HG02763 (cell line): ENCODE measurements around the gene SCRN1.

Source experiments
- ATAC-seq: cut with Tn5 transposase; IDR thresholded peaks from one replicate; pipeline ENCODE4 v1.9.1; 2021; ENCODE audit warnings: mild to moderate bottlenecking, moderate library complexity; ENCODE audit not compliant: unreplicated experiment

SCRN1 gene

DNA sequence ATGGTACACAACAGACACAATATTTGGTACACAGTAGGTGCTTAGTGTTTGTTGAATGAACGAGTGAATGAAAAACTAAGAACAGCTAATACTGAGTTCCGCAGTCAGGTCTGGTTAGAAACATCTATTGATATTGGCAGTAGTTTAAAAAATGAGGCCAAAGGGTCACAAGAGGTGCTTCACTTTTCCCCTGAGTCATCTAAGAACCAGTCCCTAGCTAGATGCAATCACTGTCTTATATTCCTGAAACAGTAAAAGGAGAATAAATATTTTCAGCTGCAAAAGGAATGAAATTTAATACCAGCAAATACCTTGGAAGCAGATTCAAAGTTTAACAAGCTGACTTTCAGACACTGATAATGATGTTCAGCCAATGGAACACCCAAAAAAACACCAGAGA lies 54.5 kb downstream of the SCRN1 start:
- ATAC-seq = no peak

GRCh38 chr7:29929018-29929807 lies 60.4 kb downstream of the SCRN1 start:
- ATAC-seq = no peak

- ATAC-seq = no peak
Observed at GRCh38 chr7:29926741-29927140, 62.9 kb downstream of the SCRN1 start.

DNA sequence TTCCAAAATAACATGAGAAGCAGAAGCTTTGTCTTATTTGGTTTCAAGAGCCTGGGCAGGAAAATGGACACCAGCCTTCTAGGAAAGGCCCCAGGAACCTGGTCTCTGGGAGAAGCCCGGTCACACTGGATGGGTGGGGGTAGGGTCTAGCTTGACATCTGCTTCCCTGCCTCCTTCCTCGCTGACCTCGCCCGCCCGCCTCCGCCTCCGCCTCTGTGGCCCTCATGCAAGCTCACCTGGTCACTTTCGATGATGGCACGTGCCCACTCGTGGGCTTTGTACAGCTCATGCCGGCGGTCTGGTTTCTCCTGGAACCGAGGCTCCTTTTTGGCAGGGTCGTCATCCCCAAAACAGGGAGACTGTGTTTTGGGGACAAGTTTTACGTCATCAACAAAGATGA lies 63.4 kb downstream of the SCRN1 start:
- no peak for ATAC-seq

DNA sequence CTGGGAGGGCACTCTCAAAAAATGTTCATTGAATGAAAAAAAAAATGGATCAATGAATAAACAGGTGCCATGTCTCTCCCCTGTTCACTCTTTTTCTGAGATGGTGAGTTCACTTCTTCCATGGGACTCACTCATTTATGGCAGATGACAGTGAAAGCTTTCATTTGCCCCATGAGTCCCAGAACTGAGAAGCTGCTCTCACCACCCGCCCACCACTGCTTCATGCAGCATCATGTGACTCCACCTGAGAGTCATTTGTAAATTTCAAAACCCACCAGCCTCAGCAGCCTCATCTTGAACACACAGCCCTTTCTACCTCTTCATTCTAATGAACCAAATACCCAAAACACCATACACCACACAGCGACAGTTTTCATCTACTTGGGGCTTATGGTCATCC lies 64.9 kb downstream of the SCRN1 start:
- ATAC-seq = no peak

- no peak for ATAC-seq
Observed at GRCh38 chr7:29924006-29924405, 65.6 kb downstream of the SCRN1 start.

DNA sequence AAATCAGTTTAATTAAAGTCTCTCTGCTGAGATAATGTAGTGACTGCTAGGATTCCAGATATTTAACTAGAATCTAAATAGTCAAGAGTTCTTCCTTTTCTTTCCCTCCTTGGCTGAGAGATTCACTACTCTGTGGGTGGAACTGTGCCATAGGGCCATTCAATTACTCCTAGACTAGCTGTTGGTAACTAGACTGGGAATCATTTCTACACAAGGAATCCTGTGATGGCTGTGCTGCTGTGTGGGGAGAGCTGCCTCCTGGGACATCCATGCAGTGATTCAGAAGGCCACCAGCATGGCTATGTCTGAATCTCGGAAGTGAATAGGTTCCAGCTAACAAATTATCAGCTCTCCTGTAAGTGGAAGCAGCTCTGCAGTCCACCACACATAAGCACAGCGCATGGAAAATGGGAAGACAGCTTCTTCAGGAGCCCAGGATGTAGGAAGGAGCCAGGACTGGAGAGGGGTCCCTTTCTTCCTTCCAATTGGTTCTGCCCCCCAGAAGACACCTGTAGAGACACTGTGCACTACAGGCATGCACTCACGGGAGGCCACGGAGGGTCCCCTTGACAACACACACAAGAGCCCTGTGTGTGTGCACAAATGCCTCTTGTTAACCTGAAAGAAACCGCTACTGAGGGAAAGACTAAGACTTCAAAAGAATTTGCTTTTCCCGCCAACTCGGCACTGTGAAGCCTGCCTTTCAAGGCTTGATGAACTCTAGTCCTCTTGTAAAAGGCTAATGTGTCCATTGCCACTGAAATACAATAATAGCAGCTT lies 66.5 kb downstream of the SCRN1 start:
- ATAC-seq = no peak

GRCh38 chr7:29921404-29922010 lies 68.1 kb downstream of the SCRN1 start:
- peak; percentile 71 for ATAC-seq

GRCh38 chr7:29920491-29920890 lies 69.1 kb downstream of the SCRN1 start:
- no peak for ATAC-seq

DNA sequence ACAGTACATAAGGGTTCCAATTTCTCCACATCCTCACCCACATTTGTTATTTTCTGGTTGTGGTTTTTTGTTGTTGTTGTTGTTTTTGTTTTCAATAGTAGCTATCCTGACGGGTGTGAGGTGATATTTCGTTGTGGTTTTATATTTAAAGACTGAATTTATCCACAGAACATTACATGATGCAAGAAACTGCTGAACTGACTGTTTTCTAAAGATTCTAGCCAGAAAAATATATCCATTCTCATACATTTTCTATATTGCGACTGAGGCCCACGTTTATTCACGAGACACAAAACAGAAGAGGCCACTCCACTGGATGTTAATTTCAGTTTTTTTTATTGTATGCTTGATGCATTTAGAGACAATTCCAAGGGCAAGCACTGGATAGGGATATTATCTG lies 69.8 kb downstream of the SCRN1 start:
- no peak for ATAC-seq

GRCh38 chr7:29918850-29919249 lies 70.8 kb downstream of the SCRN1 start:
- ATAC-seq = no peak

GRCh38 chr7:29917641-29918040 lies 72.0 kb downstream of the SCRN1 start:
- ATAC-seq = no peak

GRCh38 chr7:29915481-29916215 lies 74.0 kb downstream of the SCRN1 start:
- no peak for ATAC-seq

- no peak for ATAC-seq
Observed at GRCh38 chr7:29914180-29914579, 75.4 kb downstream of the SCRN1 start.

DNA sequence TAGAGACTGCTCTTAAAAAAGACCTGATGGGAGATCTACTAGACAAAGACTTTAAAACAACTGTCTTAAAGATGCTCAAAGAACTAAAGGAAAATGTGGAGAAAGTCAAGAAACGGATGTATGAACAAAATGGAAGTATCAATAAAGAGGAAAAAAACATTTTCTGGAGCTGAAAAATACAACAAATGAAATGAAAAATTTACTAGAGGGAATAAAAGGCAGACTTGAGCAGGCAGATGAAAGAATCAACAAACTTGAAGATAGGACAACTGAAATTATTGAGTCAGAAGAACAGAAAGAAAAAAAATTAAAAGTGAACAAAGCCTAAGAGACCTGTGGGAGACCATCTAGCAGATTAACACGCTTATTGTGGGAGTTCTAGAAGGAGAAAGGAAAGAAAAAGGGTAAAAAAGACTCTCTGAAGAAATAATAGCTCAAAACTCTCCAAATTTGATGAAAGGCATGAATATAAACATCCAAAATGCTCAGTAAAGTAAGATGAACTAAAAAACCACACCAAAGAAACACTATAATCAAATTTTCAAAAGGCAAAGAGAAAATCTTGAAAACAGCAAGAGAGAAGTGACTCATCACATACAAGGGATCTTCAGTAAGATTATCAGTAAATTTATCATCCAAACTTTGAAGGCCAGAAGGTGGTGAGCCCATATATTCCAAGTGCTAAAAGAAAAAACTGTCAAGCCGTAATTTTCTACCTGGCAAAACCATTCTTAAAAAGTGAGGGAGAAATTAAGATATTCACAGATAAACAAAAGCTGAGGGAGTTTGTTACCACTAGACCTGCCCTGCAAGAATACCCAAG lies 83.2 kb downstream of the SCRN1 start:
- no peak for ATAC-seq

DNA sequence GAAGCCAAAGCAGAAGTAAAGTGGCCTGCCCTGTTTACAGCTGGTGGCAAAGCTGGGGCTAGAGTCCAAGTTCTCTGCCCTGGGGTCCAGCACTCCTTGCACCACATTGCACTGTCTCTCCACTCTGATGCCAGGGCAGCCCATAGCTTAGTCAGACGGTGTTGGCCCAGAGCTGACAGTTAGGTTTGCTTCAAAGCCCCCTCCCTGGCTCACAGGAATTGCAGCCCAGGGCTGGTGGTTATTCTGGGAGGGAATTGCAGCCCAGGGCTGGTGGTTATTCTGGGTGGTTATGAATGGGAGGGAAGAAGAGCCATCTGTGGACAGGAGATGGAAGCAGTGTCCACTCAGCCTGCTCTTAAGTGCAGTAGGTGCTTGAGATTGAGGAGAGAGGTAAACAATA lies 88.9 kb downstream of the SCRN1 start:
- ATAC-seq = no peak

GRCh38 chr7:29898301-29898700 lies 91.3 kb downstream of the SCRN1 start:
- ATAC-seq = no peak

- ATAC-seq = no peak
Observed at GRCh38 chr7:29896685-29897411, 92.8 kb downstream of the SCRN1 start.

- no peak for ATAC-seq
Observed at GRCh38 chr7:29895559-29895958, 94.0 kb downstream of the SCRN1 start.

- no peak for ATAC-seq
Observed at GRCh38 chr7:29894256-29894655, 95.3 kb downstream of the SCRN1 start.
